Stimulated activated CD8-positive, alpha-beta memory T cell treated with anti-CD3 and anti-CD28 coated beads, Interleukin-12 subunit alpha, Interleukin-12 subunit beta, amount 100 ng/mL, for 1 hour (primary cell): ENCODE measurements around the gene XPR1.

ENCODE experiments used
- DNase-seq: peaks from one replicate; pipeline ENCODE4 v3.0.0-alpha.2; 2020; ENCODE audit warnings: low read depth

XPR1 gene

DNA sequence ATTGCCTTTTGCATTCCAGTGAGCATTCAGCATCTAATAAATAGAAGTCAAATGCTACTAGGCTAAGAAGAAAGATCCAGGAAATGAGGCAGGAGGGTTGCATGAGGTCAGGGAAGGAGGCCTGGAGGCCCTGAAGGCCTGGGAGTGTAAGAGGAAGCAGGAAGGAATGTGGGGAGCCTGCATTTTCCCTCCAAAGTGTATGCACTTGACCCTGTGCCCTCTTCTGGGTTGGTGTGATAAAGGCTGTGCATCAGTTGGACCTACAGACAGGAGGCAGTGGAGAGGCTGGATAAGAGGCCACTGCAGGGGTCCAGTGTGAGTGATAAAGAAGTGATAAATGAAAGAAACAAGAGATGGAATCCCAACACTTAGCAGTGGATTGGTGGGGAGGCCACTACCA, 301.3 kb downstream of the XPR1 start:
- no peak for DNase-seq

DNA sequence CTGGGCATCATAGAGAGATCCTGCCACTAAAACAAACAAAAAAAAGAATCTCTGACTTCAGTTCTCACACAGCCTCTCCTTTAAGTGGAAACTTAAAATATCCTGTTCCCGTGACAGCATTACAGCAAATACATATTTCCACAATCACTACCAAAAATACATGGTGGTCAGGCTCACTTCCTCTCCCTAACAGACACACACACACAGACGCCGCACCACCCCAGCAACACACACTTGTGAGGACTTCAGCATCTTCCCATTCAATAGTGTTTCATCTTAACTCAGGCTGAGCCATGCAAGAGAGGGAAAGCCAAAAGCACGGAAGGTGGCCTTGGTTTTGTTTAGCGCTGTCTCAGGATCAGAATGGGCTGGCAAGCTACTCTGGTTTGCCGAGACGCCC, 302.7 kb downstream of the XPR1 start:
- no peak for DNase-seq

DNA sequence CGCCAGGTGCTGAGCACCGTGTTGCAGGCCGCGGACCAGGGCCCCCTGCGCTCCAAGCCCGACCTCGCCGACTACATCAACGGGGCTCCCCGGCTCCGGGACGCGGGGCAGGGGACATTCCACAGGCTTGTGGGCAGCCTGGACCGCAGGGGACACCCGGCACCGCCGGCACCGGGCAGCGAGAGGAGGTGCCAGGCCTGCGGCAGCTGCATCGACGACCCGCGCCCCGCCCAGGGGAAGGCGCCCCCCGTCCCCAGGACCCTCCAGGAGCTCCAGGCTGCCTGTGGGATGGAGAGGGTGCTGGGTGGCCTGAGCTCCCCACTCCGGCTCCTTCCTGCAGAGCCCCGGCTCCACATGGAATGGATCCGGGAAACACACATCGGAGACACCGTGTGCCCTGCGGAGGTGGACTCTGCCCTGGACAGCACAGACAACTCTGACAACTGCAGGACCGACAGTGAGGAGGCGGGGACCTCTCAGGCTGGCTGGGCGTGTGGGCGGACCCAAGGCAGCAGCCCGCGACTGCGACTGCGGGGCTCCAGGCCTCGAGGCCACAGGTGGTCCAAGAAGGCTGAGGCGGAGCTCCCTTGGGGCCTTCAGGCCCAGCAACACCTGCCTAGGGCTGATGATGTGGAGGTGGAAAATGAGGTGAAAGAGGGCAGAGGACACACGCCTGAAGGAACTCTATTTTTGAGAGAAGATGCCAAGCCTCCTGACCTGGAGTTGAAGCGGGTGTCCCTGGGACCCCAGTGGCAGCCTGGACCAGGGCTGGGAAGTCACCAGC, 303.7 kb downstream of the XPR1 start:
- DNase-seq = no peak

DNA sequence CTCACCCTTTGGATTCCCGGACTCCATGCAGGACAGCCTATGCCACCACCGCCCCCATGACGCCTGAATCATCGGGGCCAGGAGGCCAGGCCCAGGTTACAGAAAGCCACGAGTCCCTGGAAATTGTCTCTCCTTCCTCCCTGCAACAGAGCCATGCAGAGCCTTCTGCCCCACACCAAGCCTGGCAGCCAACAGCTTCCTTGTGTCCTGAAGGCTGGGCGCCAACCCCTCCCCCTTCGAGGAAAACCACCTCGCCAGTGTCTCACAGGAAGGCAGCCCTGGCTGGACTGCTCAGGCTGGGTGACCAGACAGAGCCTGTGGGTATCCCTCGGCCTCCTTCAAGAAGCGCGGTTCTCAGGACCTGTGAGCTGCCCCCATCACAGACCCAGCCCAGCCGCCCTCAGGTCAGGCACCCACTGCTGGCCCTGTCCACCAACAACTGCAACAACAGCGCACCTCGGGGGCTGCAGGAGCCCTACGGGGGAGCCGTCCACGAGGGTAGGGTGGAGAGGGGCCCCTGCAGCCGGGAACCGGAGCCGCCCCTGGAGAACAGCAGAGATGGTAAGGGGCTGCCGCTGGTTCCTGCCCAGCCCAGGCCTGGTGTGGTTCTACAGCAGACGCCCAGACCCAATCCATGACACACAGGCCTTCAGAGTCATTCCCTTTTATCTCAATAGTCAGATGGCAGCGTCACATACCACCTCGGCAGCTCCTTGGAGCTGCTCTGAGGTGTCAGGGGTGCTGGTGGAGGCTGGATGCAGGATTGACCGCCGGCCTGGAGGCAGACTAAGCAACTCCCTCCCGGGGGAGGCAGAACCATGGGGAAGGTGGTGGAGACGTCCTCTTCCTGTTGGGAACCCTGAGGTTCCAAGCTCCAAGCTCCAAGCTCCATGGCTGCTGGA, 304.5 kb downstream of the XPR1 start:
- DNase-seq = no peak

DNA sequence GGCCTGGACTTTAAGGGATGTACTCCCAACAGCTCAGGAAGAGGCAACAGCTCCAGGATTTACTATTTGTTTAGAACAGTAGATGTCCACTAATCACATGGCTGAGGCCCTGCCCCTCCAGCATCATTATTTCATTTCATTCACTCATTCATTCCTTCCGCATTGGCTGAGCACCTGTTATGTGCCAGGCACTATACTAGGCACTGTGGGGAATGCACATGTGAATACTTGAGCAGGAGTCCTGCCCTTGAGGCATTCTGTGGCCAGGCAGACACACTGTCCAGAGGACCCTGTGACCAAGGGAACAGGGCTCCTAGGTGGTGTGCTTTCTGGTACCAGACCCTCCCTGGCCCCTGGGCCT, 305.2 kb downstream of the XPR1 start:
- no peak for DNase-seq

DNA sequence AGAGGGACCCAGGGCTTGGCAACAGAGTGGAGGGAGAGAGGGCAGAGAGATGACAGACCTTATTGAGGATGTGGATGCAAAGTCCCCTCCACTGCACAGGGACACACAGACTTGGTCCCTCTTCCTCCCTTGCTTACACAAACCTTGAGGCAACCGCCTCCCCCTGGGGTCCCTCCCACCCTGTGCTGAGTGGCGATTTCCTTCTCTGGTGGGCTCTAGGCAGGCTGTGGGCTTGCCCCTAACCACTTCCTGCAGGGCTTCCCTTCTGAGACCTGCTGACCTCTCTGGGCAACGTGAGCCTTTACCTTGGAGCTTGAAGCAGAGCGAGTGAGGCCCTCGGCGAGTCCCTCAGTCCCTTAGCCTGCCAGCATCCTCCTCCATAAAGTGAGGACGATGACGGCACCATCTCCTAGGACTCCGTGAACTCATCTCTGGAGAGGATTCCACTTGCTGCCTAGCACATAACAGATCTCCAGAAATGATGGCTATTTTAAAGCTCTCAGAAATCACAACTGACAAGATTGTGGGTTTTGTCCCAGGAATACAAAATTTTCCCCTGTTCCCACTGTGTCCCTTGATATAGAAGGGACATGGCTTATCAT, 305.9 kb downstream of the XPR1 start:
- DNase-seq = no peak

DNA sequence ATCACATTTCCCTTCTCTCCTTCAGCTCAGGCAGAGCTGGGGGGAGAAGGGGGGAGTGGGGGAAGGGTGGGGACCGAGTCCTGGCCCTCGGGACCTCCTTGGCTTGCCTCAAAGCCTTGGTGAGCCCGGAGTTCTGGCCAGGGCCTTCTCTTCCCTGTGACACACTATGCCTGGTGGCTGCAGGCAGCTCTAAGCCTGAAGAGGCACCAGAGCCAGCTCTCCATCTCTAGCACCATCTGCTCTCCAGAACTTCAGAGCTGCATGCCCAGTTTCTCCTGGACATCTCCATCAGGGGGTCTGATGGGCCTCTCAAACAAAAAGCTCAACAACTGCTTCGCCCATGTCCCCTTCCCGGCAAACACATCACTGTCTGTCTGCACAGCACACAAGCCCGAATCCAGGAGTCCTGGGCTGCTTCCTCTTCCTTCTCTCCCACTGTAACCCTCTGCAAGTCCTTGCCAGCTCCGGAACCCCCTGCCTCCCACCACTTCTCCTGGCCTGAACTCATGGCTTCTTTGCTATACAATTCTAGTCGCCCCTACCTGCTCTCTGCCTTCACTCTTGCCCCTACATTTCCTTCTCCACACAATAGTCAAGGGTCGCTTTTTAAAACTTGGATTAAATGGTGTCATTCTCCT, 307.4 kb downstream of the XPR1 start:
- DNase-seq = no peak

DNA sequence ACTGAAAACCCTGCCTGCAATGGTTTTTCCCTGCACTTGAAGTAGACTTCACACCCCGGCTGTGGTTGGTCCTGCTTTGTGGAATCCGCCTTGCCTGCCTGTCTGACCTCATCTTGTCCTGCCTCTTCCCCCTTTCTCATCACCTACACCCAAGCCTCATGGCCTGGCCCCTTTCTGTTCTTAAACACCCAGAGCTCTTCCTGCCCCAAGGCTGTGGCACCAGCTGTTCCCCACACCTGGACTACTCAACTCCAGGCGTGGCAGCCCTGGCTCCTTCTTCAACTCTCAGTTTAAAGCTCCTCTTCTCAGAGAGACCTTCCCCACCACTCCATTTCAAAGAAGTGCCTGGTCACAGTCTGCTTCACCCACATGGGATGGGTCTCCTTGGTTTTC, 307.9 kb downstream of the XPR1 start:
- no peak for DNase-seq
